B cell (primary cell): Measurements from ENCODE around the gene MAML3. TPM values are rescaled to one million over a fixed set of nuclear protein-coding genes. Genes with fewer than 3 reads are reported as not detected.

Source experiments
- ATAC-seq: fragments of 200-7000 bp; cut with Tn5 transposase; one replicate; pipeline ENCODE4 v1.10.0; 2021; ENCODE audit warnings: low read depth, mild to moderate bottlenecking, moderate number of reproducible peaks, moderate library complexity
- CTCF ChIA-PET: fragments of 350-600 bp; sonication (Branson Sonifier 250); formaldehyde crosslinking; loops from one replicate; lab custom pipeline; 2021; ENCODE audit warnings: antibody characterized with exemption, inconsistent platforms; lab: Charles Lee
- POLR2A ChIA-PET: fragments of 350-600 bp; sonication (Branson Sonifier 250); formaldehyde crosslinking; loops from one replicate; lab custom pipeline; 2021; ENCODE audit warnings: antibody characterized with exemption; lab: Charles Lee
- DNase-seq: peaks from one replicate; pipeline ENCODE4 v3.0.0; 2013
- H2AFZ ChIP-seq: 2 replicates; pipeline ENCODE4 v1.6.1; 2012; ENCODE audit warnings: mild to moderate bottlenecking, low read depth, low read length; ENCODE audit not compliant: insufficient read depth, poor library complexity, severe bottlenecking
- H3K27ac ChIP-seq, 2 donors: 1 replicate in 1 of 2; 2 replicates in 1 of 2; pipeline ENCODE4 v1.5.1; 2012 to 2013; ENCODE audit warnings: low read length in 2 of 2, mild to moderate bottlenecking in 2 of 2, moderate library complexity in 1 of 2
- H3K27me3 ChIP-seq, 4 experiments: fragments of 200-600 bp in 1 of 4; sonication (generic) in 1 of 4; replicated peaks in 1 of 4; 1 replicate in 2 of 4; 2 replicates in 2 of 4; pipeline versions ENCODE4 v1.6.1 to v1.7.0; 2013 to 2016; ENCODE audit warnings: low read length in 3 of 4, mild to moderate bottlenecking in 2 of 4, mixed read lengths in 1 of 4, moderate library complexity in 1 of 4; ENCODE audit not compliant: insufficient read depth in 4 of 4, control insufficient read depth in 3 of 4; ENCODE audit errors: control extremely low read depth in 1 of 4
- H3K36me3 ChIP-seq, 2 experiments: replicated peaks in 1 of 2; 1 replicate in 1 of 2; 2 replicates in 1 of 2; pipeline versions ENCODE4 v1.6.1 to v1.7.1; 2013; ENCODE audit warnings: low read length in 1 of 2; ENCODE audit not compliant: insufficient read depth in 2 of 2, control insufficient read depth in 1 of 2; ENCODE audit errors: control extremely low read depth in 1 of 2, extremely low read depth in 1 of 2
- H3K4me1 ChIP-seq, 2 donors: fragments of 200-600 bp in 1 of 2; sonication (generic) in 1 of 2; 1 replicate in 1 of 2; 2 replicates in 1 of 2; pipeline versions ENCODE4 v1.5.1 to v1.6.1; 2013 to 2017; ENCODE audit warnings: low read length in 2 of 2; ENCODE audit not compliant: control insufficient read depth in 2 of 2, insufficient read depth in 2 of 2
- H3K4me2 ChIP-seq: replicated peaks from 2 replicates; pipeline ENCODE3; 2012; ENCODE audit warnings: mild to moderate bottlenecking, low read depth, low read length; ENCODE audit not compliant: poor library complexity, severe bottlenecking
- H3K4me3 ChIP-seq, 5 experiments: fragments of 200-600 bp in 1 of 5; sonication (generic) in 1 of 5; 1 replicate in 3 of 5; 2 replicates in 2 of 5; pipeline versions ENCODE4 v1.5.1 to v1.7.0; 2011 to 2016; ENCODE audit warnings: low read length in 4 of 5, mild to moderate bottlenecking in 4 of 5, low read depth in 2 of 5, control low read depth in 1 of 5, moderate library complexity in 1 of 5; ENCODE audit not compliant: insufficient read depth in 1 of 5; ENCODE audit errors: control extremely low read depth in 1 of 5, extremely low read depth in 1 of 5
- H3K79me2 ChIP-seq: fragments of 200-600 bp; sonication (generic); one replicate; pipeline ENCODE4 v1.6.0; 2016; ENCODE audit warnings: low read length; ENCODE audit not compliant: control insufficient read depth, insufficient read depth
- H3K9ac ChIP-seq: fragments of 200-600 bp; sonication (generic); 2 replicates; pipeline ENCODE4 v1.6.1; 2017; ENCODE audit warnings: mild to moderate bottlenecking, low read length, moderate library complexity
- H3K9me3 ChIP-seq, 3 donors: one replicate each; pipeline versions ENCODE4 v1.6.1 to v1.7.1; 2013; ENCODE audit warnings: low read length in 2 of 3; ENCODE audit not compliant: control insufficient read depth in 2 of 3, insufficient read depth in 1 of 3; ENCODE audit errors: control extremely low read depth in 1 of 3
- H4K20me1 ChIP-seq: 2 replicates; pipeline ENCODE4 v1.6.0; 2012; ENCODE audit warnings: mild to moderate bottlenecking, low read length; ENCODE audit not compliant: insufficient read depth, control insufficient read depth, poor library complexity, severe bottlenecking
- H3K27ac Mint-ChIP-seq: one replicate; pipeline ENCODE4 v1.8.0; 2021; ENCODE audit warnings: mixed read lengths
- H3K27me3 Mint-ChIP-seq: one replicate; pipeline ENCODE4 v1.8.0; 2021; ENCODE audit warnings: mixed read lengths
- H3K4me1 Mint-ChIP-seq: one replicate; pipeline ENCODE4 v1.8.0; 2021; ENCODE audit warnings: mixed read lengths
- H3K4me3 Mint-ChIP-seq: one replicate; pipeline ENCODE4 v1.8.0; 2021; ENCODE audit warnings: mixed read lengths
- H3K9me3 Mint-ChIP-seq: one replicate; pipeline ENCODE4 v1.8.0; 2022; ENCODE audit warnings: mixed read lengths; ENCODE audit not compliant: insufficient read depth
- EZH2 ChIP-seq: IDR thresholded peaks from 2 replicates; pipeline ENCODE4 v1.6.1; 2012; ENCODE audit warnings: borderline replicate concordance, low read depth, mild to moderate bottlenecking, moderate library complexity, low read length; ENCODE audit not compliant: insufficient read depth, poor library complexity, severe bottlenecking
- WGBS: methylation state at CpG from one replicate; pipeline ENCODE4 v1.1.5; 2013; ENCODE audit warnings: missing lambda C conversion rate; ENCODE audit not compliant: insufficient coverage; 5-methylcytosine and 5-hydroxymethylcytosine counted together
- intact Hi-C: fragments of 100-400 bp; cut with micrococcal nuclease; formaldehyde crosslinking; loops from one replicate; pipeline ENCODE4 v1.10.0; 2022
- polyA plus RNA-seq: library from polyadenylated mRNA; depleted of rRNA; stranded (reverse); fragments of >200 nt; gene quantifications from 2 replicates; pipeline ENCODE4 v1.2.3, GENCODE V29; 2012
- total RNA-seq, 2 donors: library from RNA; stranded (reverse); fragments of 120-200 nt in 1 of 2; gene quantifications; 1 replicate in 1 of 2; 2 replicates in 1 of 2; pipeline versions ENCODE4 v1.2.3 to v1.2.4, GENCODE V29; 2013 to 2022
- TF ChIP-seq, protein P1 (sequence below): fragments of 200-600 bp; IDR thresholded peaks from one replicate; pipeline ENCODE4 v1.8.0; 2022; ENCODE audit warnings: antibody characterized with exemption, mild to moderate bottlenecking

MAML3 gene
- total and polyA plus RNA-seq, 2 donors (not counting 1 experiment from before 2014, with no cell fraction given) = 0.94 to 5.3 TPM

DNA sequence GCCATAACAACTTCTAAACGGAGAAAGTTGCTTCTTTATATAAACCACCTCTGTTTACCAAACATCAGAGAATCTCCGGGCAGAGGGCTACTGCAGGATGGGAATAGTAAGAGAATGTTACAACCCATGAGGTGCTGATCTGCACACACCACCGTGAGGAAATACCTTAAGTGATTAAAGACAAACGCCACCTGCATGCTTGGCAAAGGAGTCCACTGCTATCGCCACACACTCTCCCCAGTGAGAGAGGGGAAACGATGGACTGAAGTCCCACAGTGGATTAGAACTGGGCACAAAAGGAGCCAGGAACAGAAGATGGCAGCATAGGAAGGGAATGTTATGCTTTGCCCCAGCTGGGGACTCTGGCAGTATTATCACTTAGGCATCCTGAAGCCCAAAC is 15.6 kb downstream of the MAML3 start:
- H3K27me3 Mint-ChIP-seq = peaks cover 17% of the 10 kb centered on the region
- no peak for ATAC-seq
- no peak overlapping the region for H2AFZ ChIP-seq
- no peak overlapping the region for H3K9ac ChIP-seq
- no peaks in the 10 kb centered on the region for H3K9me3 ChIP-seq
- H3K36me3 ChIP-seq = no peaks in the 10 kb centered on the region
- intact Hi-C loops = no loop called here
- ChIA-PET POLR2A (interaction anchor here (0.6 kb wide), 1 partner anchor 71 kb away, joined by 3 read pairs; no protein-coding TSS in a partner anchor), CTCF (interaction anchor here (1.5 kb wide), 1 partner anchor 114 kb away, joined by 3 read pairs; no protein-coding TSS in a partner anchor)
- no peaks in the 10 kb centered on the region for H3K9me3 Mint-ChIP-seq
- H3K4me3 Mint-ChIP-seq = no peak overlapping the region
- H3K27me3 ChIP-seq = no peaks in the 10 kb centered on the region
- 96% methylated on average over 3 of the region's 6 CpGs for WGBS
- H3K4me1 ChIP-seq = no peaks in the 10 kb centered on the region
- H3K4me3 ChIP-seq = no peak overlapping the region
- peaks cover 3% of the 10 kb centered on the region for H3K79me2 ChIP-seq
- no peak overlapping the region for H3K27ac ChIP-seq
- H4K20me1 ChIP-seq = no peaks in the 10 kb centered on the region
- no peak for TF ChIP-seq EZH2
- H3K4me2 ChIP-seq = no peak overlapping the region
- H3K4me1 Mint-ChIP-seq = peaks cover 2% of the 10 kb centered on the region
- no peak overlapping the region for H3K27ac Mint-ChIP-seq
- no peak for DNase-seq

DNA sequence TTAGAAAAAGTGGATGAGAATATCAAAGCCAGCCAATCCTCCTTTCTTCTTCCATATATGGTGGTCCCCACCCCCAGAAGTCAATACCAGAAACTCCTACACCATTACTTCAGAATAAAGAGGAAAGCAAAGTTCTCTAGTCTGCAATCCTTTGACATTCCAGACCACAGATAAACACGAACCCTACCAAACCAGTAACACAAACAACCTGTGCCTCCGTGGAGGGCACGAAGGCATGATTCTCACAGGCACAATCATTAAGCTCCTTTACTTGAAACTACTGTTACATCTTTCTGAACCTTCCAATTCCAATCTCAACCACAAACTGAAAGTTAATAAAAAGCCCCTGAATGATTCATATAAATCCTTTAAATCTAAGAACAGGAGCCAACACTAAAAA is 16.3 kb downstream of the MAML3 start:
- H3K4me1 Mint-ChIP-seq = peaks cover 2% of the 10 kb centered on the region

More for the DNA sequence above, 16.3 kb downstream of the MAML3 start:
- TF ChIP-seq, protein P1, sequence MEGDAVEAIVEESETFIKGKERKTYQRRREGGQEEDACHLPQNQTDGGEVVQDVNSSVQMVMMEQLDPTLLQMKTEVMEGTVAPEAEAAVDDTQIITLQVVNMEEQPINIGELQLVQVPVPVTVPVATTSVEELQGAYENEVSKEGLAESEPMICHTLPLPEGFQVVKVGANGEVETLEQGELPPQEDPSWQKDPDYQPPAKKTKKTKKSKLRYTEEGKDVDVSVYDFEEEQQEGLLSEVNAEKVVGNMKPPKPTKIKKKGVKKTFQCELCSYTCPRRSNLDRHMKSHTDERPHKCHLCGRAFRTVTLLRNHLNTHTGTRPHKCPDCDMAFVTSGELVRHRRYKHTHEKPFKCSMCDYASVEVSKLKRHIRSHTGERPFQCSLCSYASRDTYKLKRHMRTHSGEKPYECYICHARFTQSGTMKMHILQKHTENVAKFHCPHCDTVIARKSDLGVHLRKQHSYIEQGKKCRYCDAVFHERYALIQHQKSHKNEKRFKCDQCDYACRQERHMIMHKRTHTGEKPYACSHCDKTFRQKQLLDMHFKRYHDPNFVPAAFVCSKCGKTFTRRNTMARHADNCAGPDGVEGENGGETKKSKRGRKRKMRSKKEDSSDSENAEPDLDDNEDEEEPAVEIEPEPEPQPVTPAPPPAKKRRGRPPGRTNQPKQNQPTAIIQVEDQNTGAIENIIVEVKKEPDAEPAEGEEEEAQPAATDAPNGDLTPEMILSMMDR = no peak
- TF ChIP-seq EZH2 = no peak
- WGBS = 93% methylated on average over 3 of the region's 3 CpGs
- CTCF ChIA-PET = no interaction called here
- H3K27me3 ChIP-seq = no peaks in the 10 kb centered on the region
- H4K20me1 ChIP-seq = no peaks in the 10 kb centered on the region
- Mint-ChIP-seq H3K27ac (no peak overlapping the region), H3K4me3 (no peak overlapping the region), H3K27me3 (peaks cover 17% of the 10 kb centered on the region), H3K9me3 (no peaks in the 10 kb centered on the region)
- intact Hi-C loops = no loop called here
- H3K9me3 ChIP-seq = no peaks in the 10 kb centered on the region
- H2AFZ ChIP-seq = no peak overlapping the region
- H3K79me2 ChIP-seq = peaks cover 3% of the 10 kb centered on the region
- H3K9ac ChIP-seq = no peak overlapping the region
- no peak overlapping the region for H3K4me2 ChIP-seq
- ATAC-seq (no peak), DNase-seq (no peak)
- no peak overlapping the region for H3K27ac ChIP-seq
- no peaks in the 10 kb centered on the region for H3K4me1 ChIP-seq
- H3K4me3 ChIP-seq = no peak overlapping the region
- POLR2A ChIA-PET = interaction anchor here (0.6 kb wide), 1 partner anchor 70 kb away, joined by 3 read pairs; no protein-coding TSS in a partner anchor
- no peaks in the 10 kb centered on the region for H3K36me3 ChIP-seq
